Kidney (tissue), 14 donors: ENCODE measurements around the gene SEMA4G. TPM values are rescaled to one million over a fixed set of nuclear protein-coding genes. Genes with fewer than 3 reads are reported as not detected.

ENCODE experiments used
- DNase-seq, 5 donors: peaks; one replicate each; pipeline ENCODE4 v3.0.0-alpha.2; 2013 to 2020
- FAIRE-seq: peaks from 2 replicates; lab custom pipeline; 2012; peaks lifted over from hg19 to GRCh38; lab: Jason Lieb, UNC
- H3K27ac ChIP-seq, 2 donors: one replicate each; pipeline ENCODE4 v1.7.0; 2013; ENCODE audit warnings: low read depth in 2 of 2, low read length in 2 of 2, inconsistent platforms in 1 of 2
- H3K27me3 ChIP-seq: one replicate; pipeline ENCODE4 v1.7.1; 2013; ENCODE audit warnings: low read length, inconsistent platforms; ENCODE audit not compliant: control insufficient read depth, insufficient read depth
- H3K36me3 ChIP-seq, 3 donors: one replicate each; pipeline versions ENCODE4 v1.7.0 to v1.7.1; 2013; ENCODE audit warnings: low read length in 3 of 3, control low read depth in 1 of 3, inconsistent platforms in 1 of 3; ENCODE audit not compliant: insufficient read depth in 3 of 3, control insufficient read depth in 2 of 3
- H3K4me1 ChIP-seq, 3 donors: one replicate each; pipeline versions ENCODE4 v1.7.0 to v1.7.1; 2013; ENCODE audit warnings: low read length in 3 of 3, inconsistent platforms in 1 of 3, low read depth in 1 of 3; ENCODE audit not compliant: control insufficient read depth in 2 of 3, insufficient read depth in 2 of 3
- H3K4me3 ChIP-seq, 3 donors: one replicate each; pipeline versions ENCODE4 v1.7.0 to v1.8.1; 2013; ENCODE audit warnings: low read length in 3 of 3, control low read depth in 1 of 3, inconsistent platforms in 1 of 3
- H3K9ac ChIP-seq, 3 donors: one replicate each; pipeline versions ENCODE4 v1.7.0 to v1.7.1; 2013; ENCODE audit warnings: low read length in 3 of 3, control low read depth in 1 of 3, inconsistent platforms in 1 of 3
- H3K9me3 ChIP-seq, 3 donors: one replicate each; pipeline versions ENCODE4 v1.7.0 to v1.7.1; 2013; ENCODE audit warnings: low read length in 3 of 3, control low read depth in 1 of 3, inconsistent platforms in 1 of 3; ENCODE audit not compliant: control insufficient read depth in 2 of 3, insufficient read depth in 1 of 3
- CTCF ChIP-seq: IDR thresholded peaks from 3 replicates; pipeline ENCODE4 v1.5.1; 2012; ENCODE audit warnings: mild to moderate bottlenecking, moderate library complexity, borderline replicate concordance; ENCODE audit not compliant: insufficient read depth; ENCODE audit errors: extremely low read depth
- intact Hi-C: fragments of 100-400 bp; cut with DNase I; formaldehyde crosslinking; loops from one replicate; pipeline ENCODE4 v1.11.1; 2022
- polyA plus RNA-seq: library from polyadenylated mRNA; stranded (reverse); fragments of 350-450 nt; fragmentation: Illumina TruSeq; extraction: RNeasy Lipid Tissue Mini Kit (QIAGEN cat#74804); gene quantifications from one replicate; pipeline ENCODE4 v1.2.3, GENCODE V29; 2014; ENCODE audit warnings: low read depth, low replicate concordance; ENCODE audit not compliant: insufficient read depth
- total RNA-seq: library from RNA; stranded (reverse); fragmentation: NEBNext Ultra II Directional; extraction: Animal tissue kit (Norgen Biotek cat#: 25700); gene quantifications from one replicate; pipeline ENCODE4 v1.2.1, GENCODE V29; 2021
- donor health status: control.
- donor health status: control.
- donor health status: control.
- donor health status: control.
- donor health status: control.
- donor health status: DM: yes; HTN: yes; CAD: no.
- donor health status: Normal renal cell carcinoma (clear cell type).

Gene SEMA4G
- total and polyA plus RNA-seq, 2 donors from 2014 or later = 6.1 to 23.5 TPM

GRCh38 chr10:100963826-100964225, 5.5 kb upstream of the SEMA4G start:
- no peak overlapping the region for H3K4me3 ChIP-seq
- H3K9ac ChIP-seq = no peak overlapping the region
- DNase-seq (no peak), FAIRE-seq (no peak)
- H3K36me3 ChIP-seq = peaks cover 4 to 25% (median 7%) of the 10 kb centered on the region in 3 donors
- H3K9me3 ChIP-seq = no peaks in the 10 kb centered on the region
- intact Hi-C loops = no loop called here
- H3K27me3 ChIP-seq = no peaks in the 10 kb centered on the region
- no peak overlapping the region for H3K27ac ChIP-seq
- H3K4me1 ChIP-seq = peaks cover 0 to 6% (median 5%) of the 10 kb centered on the region in 3 donors
- no peak for TF ChIP-seq CTCF

GRCh38 chr10:100965820-100966219, 3.5 kb upstream of the SEMA4G start:
- H3K4me1 ChIP-seq = peaks cover 3 to 14% (median 13%) of the 10 kb centered on the region in 3 donors
- no peaks in the 10 kb centered on the region for H3K9me3 ChIP-seq
- H3K27me3 ChIP-seq = no peaks in the 10 kb centered on the region
- H3K4me3 ChIP-seq = no peak overlapping the region
- intact Hi-C loops = no loop called here
- peaks cover 4 to 10% (median 4%) of the 10 kb centered on the region in 3 donors for H3K36me3 ChIP-seq
- FAIRE-seq = no peak
- DNase-seq = no peak
- no peak for TF ChIP-seq CTCF
- no peak overlapping the region for H3K9ac ChIP-seq
- H3K27ac ChIP-seq = no peak overlapping the region

- H3K27me3 ChIP-seq = no peaks in the 10 kb centered on the region
- peaks cover 4 to 10% (median 4%) of the 10 kb centered on the region in 3 donors for H3K36me3 ChIP-seq
- no peaks in the 10 kb centered on the region for H3K9me3 ChIP-seq
- H3K4me1 ChIP-seq = peaks cover 5 to 22% (median 22%) of the 10 kb centered on the region in 3 donors
- no peak overlapping the region for H3K4me3 ChIP-seq
- intact Hi-C loops = no loop called here
- no peak for DNase-seq
- TF ChIP-seq CTCF = no peak
- FAIRE-seq = no peak
- H3K27ac ChIP-seq = no peak overlapping the region
- H3K9ac ChIP-seq = no peak overlapping the region
Observed at GRCh38 chr10:100966887-100967286, 2.4 kb upstream of the SEMA4G start.

- no peaks in the 10 kb centered on the region for H3K9me3 ChIP-seq
- H3K9ac ChIP-seq = no peak overlapping the region
- intact Hi-C loops = no loop called here
- peaks cover 5 to 24% (median 24%) of the 10 kb centered on the region in 3 donors for H3K4me1 ChIP-seq
- H3K27ac ChIP-seq = no peak overlapping the region
- no peak for TF ChIP-seq CTCF
- no peak for FAIRE-seq
- no peak overlapping the region for H3K4me3 ChIP-seq
- H3K36me3 ChIP-seq = peaks cover 4 to 8% (median 4%) of the 10 kb centered on the region in 3 donors
- H3K27me3 ChIP-seq = no peaks in the 10 kb centered on the region
- no peak for DNase-seq
Observed at GRCh38 chr10:100967332-100967731, 2.0 kb upstream of the SEMA4G start.
